DND-41 (cell line): ENCODE data around the gene DACH1.

ENCODE experiments used
- ATAC-seq: fragments of 200-7000 bp; cut with Tn5 transposase; 3 replicates; pipeline ENCODE4 v1.9.1; 2021; ENCODE audit warnings: low read depth; ENCODE audit not compliant: insufficient read depth
- DNase-seq: peaks from one replicate; pipeline ENCODE4 v3.0.0-alpha.2; 2020
- H2AFZ ChIP-seq: 2 replicates; pipeline ENCODE4 v1.6.0; 2012; ENCODE audit warnings: low read depth, low read length
- H3K27ac ChIP-seq: 2 replicates; pipeline ENCODE4 v1.5.1; 2012; ENCODE audit warnings: low read length, inconsistent platforms
- H3K27me3 ChIP-seq: fragments of 200-600 bp; sonication (generic); 2 replicates; pipeline ENCODE4 v1.6.0; 2012; ENCODE audit warnings: low read length, mild to moderate bottlenecking, inconsistent platforms; ENCODE audit not compliant: insufficient read depth, poor library complexity
- H3K36me3 ChIP-seq: 2 replicates; pipeline ENCODE4 v1.5.1; 2012; ENCODE audit warnings: low read length, inconsistent platforms; ENCODE audit not compliant: insufficient read depth
- H3K4me1 ChIP-seq: 2 replicates; pipeline ENCODE4 v1.5.1; 2012; ENCODE audit warnings: mild to moderate bottlenecking, low read length; ENCODE audit not compliant: insufficient read depth
- H3K4me2 ChIP-seq: 2 replicates; pipeline ENCODE4 v1.6.0; 2012; ENCODE audit warnings: mild to moderate bottlenecking, moderate library complexity, low read length, inconsistent platforms; ENCODE audit not compliant: insufficient read depth
- H3K4me3 ChIP-seq, 2 experiments: fragments of 200-600 bp in 1 of 2; shearing (Covaris generic) in 1 of 2; 2 replicates each; pipeline ENCODE4 v1.5.1; 2012 to 2016; ENCODE audit warnings: inconsistent platforms in 2 of 2, low read length in 2 of 2, mild to moderate bottlenecking in 2 of 2, low read depth in 1 of 2, moderate library complexity in 1 of 2
- H3K79me2 ChIP-seq: 2 replicates; pipeline ENCODE4 v1.6.0; 2012; ENCODE audit warnings: low read length, inconsistent platforms; ENCODE audit not compliant: insufficient read depth
- H3K9ac ChIP-seq: 2 replicates; pipeline ENCODE4 v1.6.0; 2012; ENCODE audit warnings: low read depth, mild to moderate bottlenecking, inconsistent platforms, low read length, moderate library complexity
- H3K9me3 ChIP-seq: 2 replicates; pipeline ENCODE4 v1.5.1; 2012; ENCODE audit warnings: low read length, moderate library complexity, mild to moderate bottlenecking, inconsistent platforms; ENCODE audit not compliant: insufficient read depth, severe bottlenecking
- H4K20me1 ChIP-seq: 2 replicates; pipeline ENCODE4 v1.6.0; 2012; ENCODE audit warnings: low read length; ENCODE audit not compliant: insufficient read depth
- EZH2 ChIP-seq: IDR thresholded peaks from 3 replicates; pipeline ENCODE4 v1.6.1; 2012; ENCODE audit warnings: borderline replicate concordance, low read depth, mild to moderate bottlenecking, moderate library complexity, low read length, inconsistent platforms; ENCODE audit not compliant: severe bottlenecking
- TF ChIP-seq, protein P1 (sequence below): IDR thresholded peaks from 2 replicates; pipeline ENCODE4 v1.5.1; 2012; ENCODE audit warnings: borderline replicate concordance, low read length, moderate library complexity, mild to moderate bottlenecking; ENCODE audit not compliant: poor library complexity, severe bottlenecking; ENCODE audit errors: extremely low read depth

DACH1 gene

DNA sequence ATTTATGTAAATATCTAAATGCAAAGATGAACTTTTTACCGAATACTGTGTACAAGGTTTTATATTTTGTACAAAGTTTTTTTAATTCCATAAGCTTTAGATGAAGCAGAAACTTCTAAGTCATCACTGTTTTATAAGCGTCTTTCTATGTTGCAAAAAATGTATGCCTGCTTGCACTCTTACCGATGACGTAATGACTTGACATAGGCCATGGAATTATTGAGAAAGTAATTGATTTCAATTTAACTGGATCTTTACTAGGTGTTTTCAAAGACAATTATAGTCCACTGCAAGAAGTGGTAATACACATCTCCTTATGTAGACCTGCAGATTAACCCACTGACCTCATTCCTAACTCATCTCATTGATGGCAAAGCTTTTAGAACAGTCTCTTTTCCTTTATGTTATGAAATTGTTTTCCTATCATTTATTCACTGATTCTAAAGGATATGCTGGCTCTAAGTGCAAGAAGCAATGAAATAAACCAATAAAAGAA, 10.4 kb downstream of the DACH1 start:
- DNase-seq: no peak
- Histone ChIP-seq H3K27ac (no peak overlapping the region), H3K9me3 (no peaks in the 10 kb centered on the region), H4K20me1 (no peaks in the 10 kb centered on the region), H3K9ac (no peak overlapping the region), H3K36me3 (no peaks in the 10 kb centered on the region), H3K4me3 (no peak overlapping the region), H3K4me1 (no peaks in the 10 kb centered on the region), H2AFZ (no peak overlapping the region), H3K79me2 (no peaks in the 10 kb centered on the region), H3K4me2 (no peak overlapping the region), H3K27me3 (no peaks in the 10 kb centered on the region)
- no peak for TF ChIP-seq EZH2
- TF ChIP-seq, protein P1, sequence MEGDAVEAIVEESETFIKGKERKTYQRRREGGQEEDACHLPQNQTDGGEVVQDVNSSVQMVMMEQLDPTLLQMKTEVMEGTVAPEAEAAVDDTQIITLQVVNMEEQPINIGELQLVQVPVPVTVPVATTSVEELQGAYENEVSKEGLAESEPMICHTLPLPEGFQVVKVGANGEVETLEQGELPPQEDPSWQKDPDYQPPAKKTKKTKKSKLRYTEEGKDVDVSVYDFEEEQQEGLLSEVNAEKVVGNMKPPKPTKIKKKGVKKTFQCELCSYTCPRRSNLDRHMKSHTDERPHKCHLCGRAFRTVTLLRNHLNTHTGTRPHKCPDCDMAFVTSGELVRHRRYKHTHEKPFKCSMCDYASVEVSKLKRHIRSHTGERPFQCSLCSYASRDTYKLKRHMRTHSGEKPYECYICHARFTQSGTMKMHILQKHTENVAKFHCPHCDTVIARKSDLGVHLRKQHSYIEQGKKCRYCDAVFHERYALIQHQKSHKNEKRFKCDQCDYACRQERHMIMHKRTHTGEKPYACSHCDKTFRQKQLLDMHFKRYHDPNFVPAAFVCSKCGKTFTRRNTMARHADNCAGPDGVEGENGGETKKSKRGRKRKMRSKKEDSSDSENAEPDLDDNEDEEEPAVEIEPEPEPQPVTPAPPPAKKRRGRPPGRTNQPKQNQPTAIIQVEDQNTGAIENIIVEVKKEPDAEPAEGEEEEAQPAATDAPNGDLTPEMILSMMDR: no peak
- ATAC-seq: no peak

DNA sequence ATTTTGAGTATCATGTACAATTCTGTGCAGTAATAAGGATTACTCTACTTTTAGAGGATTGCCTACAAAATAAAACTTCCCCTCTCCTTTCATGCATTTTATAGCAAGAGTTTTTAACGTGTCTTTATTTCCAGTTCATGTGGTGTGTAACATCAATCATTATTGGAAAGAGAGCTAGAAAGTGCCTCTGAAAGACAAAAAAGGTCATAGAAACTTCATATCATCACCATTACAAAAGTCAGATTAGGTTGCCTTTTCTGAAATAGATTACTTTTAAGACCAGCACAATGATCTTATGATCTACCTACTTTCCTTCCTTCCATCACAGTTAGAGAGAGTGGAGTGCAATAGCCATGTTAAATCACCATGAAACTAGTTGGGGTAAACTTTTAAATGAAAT, 12.6 kb downstream of the DACH1 start:
- no peaks in the 10 kb centered on the region for H3K27me3 ChIP-seq
- H3K4me3 ChIP-seq: no peak overlapping the region
- H3K4me2 ChIP-seq: no peak overlapping the region
- ATAC-seq (no peak), DNase-seq (no peak)
- TF ChIP-seq EZH2: no peak
- TF ChIP-seq, protein P1: no peak
- H3K27ac ChIP-seq: no peak overlapping the region
- no peaks in the 10 kb centered on the region for H3K9me3 ChIP-seq
- no peaks in the 10 kb centered on the region for H3K36me3 ChIP-seq
- no peak overlapping the region for H3K9ac ChIP-seq
- H3K79me2 ChIP-seq: no peaks in the 10 kb centered on the region
- no peaks in the 10 kb centered on the region for H3K4me1 ChIP-seq
- no peak overlapping the region for H2AFZ ChIP-seq
- no peaks in the 10 kb centered on the region for H4K20me1 ChIP-seq

DNA sequence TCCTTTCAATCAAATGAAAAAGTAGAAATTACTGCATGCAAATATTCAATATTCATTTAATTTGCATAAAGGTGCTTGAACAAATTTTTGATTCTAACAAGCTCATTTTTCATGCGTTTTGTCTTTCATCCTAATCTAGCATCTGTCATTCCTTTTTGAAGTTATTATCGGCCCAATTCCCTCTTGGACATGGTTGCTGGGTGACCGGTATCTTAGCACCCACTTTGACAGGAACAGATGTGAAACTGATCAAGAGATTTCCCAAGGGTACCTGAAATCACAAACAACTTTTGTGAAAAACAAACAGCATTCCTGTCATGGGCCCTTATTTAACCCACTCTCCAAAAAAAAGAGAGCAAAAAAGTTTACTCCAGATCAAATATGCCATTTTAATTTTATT, 13.3 kb downstream of the DACH1 start:
- Histone ChIP-seq H3K36me3 (no peaks in the 10 kb centered on the region), H3K9ac (no peak overlapping the region), H3K27me3 (no peaks in the 10 kb centered on the region), H4K20me1 (no peaks in the 10 kb centered on the region), H3K9me3 (no peaks in the 10 kb centered on the region), H3K4me1 (no peaks in the 10 kb centered on the region), H3K79me2 (no peaks in the 10 kb centered on the region), H3K27ac (no peak overlapping the region), H3K4me2 (no peak overlapping the region), H3K4me3 (no peak overlapping the region), H2AFZ (no peak overlapping the region)
- ATAC-seq: no peak
- DNase-seq: no peak
- no peak for TF ChIP-seq EZH2
- TF ChIP-seq, protein P1: no peak

DNA sequence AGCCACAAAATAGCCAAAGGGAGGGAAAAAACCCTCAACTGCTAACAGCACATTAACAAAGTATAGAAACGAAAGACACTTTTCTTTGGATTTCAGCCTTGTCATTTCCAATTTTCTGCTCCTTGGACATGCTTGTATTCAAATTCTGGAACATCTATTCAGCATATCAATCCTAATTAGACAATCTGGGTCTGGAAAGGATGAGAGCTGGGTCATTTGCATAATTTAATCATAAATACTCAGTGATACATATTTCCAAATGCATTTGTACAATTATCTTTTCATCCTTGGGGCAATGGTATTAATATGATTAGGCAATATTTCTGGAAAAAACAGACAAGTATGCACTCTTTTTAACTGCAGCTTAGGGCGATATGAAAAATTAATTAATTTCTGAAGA, 14.3 kb downstream of the DACH1 start:
- no peak overlapping the region for H3K27ac ChIP-seq
- H3K79me2 ChIP-seq: no peaks in the 10 kb centered on the region
- no peaks in the 10 kb centered on the region for H3K4me1 ChIP-seq
- H4K20me1 ChIP-seq: no peaks in the 10 kb centered on the region
- H2AFZ ChIP-seq: no peak overlapping the region
- TF ChIP-seq, protein P1: no peak
- no peak for TF ChIP-seq EZH2
- ATAC-seq: no peak
- no peaks in the 10 kb centered on the region for H3K9me3 ChIP-seq
- H3K4me2 ChIP-seq: no peak overlapping the region
- no peak overlapping the region for H3K9ac ChIP-seq
- no peaks in the 10 kb centered on the region for H3K27me3 ChIP-seq
- no peak overlapping the region for H3K4me3 ChIP-seq
- DNase-seq: no peak
- no peaks in the 10 kb centered on the region for H3K36me3 ChIP-seq
